ENCODE measurements around the gene WDTC1.
"Not testable (repeated sequence)": the region's sequence is repeated elsewhere in the genome, so short reads cannot be mapped to it uniquely, and the experiment has no call there.

Gene WDTC1

DNA sequence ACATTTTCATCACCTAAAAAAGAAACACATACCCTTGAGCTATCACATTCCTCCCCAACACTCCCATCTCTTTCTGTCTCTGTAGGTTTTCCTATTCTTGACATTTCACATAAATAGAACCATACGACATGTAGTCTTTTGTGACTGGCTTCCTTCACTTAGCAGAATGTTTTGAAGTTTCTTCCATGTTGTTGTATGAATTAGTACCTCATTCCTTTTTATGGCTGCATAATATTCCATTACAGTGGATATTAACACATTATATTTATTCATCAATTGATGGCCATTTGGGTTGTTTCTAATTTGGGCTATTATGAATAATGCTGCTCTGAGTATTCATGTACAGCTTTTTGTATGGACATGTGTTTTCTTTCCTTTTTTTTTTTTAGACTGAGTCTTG is 11.8 kb downstream of the WDTC1 start:
- no peak for DNase-seq (ENCODE audit: low read depth)

DNA sequence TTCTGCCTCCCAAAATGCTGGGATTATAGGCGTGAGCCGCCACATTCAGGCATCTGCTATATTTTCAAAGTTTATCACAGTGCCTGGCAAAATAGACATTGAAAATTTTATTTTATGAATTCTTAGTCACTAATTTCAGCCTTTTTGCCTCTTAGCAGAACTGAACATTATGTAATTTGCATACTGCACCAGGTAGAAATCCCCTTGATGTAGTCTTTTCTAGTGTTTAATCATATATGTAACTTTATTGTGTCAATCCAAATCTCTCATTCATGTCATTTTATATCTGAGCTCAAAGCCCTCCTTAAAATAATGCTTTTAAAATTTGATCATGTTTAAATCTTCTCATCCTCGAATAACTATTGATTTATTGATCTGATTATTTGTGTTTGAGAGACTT is 19.2 kb downstream of the WDTC1 start:
- no peak for DNase-seq (ENCODE audit: low read depth)

DNA sequence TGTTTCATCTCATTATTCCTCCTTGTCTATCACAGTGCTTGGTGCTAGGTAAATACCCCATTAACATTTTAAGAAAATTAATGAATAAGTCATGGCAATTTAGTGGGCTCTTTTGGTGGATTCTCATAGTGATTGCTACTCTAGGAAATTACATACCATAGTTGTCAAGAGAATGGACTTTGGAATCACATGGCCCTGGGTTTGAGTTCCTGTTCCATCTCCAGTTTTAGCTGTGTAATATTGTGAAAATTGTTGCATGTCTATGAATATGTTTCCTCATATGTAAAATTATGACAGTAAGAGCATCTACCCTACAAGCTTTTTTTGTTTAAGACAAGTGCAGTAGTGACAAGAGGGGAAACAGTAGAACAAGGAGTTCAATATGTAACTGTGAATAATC is 20.7 kb downstream of the WDTC1 start:
- DNase-seq (ENCODE audit: low read depth), result no peak

DNA sequence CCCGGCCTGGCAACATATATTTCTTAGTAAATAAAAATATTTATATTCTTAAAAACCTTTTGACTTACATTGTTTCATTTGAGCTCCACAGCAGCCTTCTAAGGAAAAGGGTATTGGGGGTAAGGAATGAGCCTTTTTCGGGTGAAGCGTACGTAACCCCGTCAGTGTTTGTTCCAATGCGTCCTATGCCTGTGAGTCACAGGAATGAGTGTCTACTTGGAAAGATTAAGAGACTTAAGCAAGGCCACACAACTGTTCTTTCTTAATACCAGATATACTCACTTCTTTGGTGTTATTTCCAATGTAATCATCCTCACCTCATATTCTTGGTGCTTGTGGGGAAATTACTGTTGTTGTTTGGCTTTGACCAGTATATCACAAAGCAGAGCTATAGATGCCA is 22.7 kb downstream of the WDTC1 start:
- DNase-seq (ENCODE audit: low read depth), result no peak

DNA sequence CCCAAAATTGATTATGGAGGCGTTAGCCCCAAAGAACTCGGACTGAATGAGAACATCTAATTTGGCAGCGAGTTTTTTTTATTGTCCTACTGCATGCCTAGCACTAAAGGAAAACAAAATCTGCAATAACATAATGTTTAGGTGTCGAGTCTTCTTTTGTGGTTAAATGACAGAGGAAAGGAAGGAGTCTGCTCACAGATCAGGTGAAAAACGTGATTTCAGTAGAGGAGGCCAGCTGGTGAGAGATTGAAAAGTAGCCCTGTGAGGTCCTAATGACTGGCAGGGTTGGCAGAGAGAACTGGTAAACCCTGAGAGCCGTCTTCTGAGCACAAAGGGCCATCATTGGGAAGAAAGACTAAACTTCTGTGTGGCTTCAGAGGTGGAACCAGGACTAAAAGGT is 24.2 kb downstream of the WDTC1 start:
- no peak for DNase-seq (ENCODE audit: low read depth)

DNA sequence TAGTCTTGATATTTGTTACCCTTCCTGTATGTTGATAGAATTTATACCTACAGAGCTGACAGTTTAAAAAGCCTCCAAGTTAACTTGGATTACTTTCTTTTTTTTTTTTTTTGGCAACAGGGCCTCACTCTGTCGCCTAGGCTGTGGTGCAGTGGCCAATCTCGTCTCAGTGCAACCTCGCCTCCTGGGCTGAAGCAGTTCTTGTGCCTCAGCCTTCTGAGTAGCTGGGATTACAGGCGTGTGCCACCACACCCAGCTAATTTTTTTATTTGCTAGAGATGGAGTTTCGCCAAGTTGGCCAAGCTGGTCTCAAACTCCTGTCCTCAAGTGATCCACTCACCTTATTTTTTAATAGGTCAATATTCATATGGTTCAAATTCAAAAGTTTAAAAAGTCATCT is 32.7 kb downstream of the WDTC1 start:
- DNase-seq (ENCODE audit: low read depth), result no peak

DNA sequence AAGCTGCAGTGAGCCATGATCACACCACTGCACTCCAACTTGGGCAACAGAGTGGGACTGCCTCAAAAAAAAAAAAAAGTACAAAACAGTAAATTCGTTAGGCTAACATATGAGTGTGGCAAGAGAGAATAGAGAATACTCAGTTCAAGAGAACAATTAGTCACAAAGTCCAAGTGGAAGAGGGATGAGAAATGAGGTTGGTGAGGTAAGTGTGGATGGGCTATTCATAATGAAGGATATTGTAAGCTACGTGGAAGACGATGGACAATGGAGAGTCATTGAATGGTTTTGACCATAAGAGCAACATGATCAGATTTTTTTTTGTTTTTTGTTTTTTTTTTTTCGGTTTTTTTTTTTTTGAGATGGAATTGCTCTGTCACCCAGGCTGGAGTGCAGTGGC is 34.8 kb downstream of the WDTC1 start:
- no peak for DNase-seq (ENCODE audit: low read depth)

DNA sequence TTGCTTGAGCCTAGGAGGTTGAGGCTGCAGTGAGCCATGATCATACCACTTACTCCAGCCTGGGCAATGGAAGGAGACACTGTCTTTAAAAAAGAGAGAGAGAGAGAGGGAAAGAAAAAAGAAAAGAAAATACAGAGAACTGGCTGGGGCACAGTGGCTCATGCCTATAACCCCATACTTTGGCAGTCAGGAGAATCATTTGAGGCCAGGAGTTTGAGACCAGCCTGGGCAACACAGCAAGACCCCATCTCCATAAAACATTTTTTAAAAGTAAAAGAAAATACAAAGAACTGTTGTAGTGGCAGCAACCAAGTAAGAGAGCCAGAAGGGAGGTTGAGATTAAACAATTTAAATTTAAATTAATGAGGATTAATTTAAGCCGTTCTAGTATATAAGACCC is 39.8 kb downstream of the WDTC1 start:
- no peak for DNase-seq (ENCODE audit: low read depth)

DNA sequence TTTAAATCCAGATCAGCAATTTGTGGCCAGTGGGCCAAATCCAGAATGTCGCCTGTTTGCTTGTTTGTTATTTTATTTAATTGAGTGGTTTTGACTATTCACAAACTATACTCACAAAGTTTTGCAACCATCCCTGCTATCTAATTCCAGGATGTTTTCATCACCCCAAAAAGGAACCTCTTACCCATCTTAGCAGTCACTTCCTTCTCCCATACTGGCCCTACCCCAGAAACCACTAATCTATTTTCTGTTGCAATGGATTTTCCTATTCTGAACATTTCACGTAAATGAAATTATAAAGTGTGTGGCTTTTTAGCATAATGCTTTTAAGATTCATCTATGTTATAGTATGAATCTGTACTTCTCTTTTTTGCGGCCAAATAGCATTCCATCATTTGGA is 41.3 kb downstream of the WDTC1 start:
- DNase-seq (ENCODE audit: low read depth), result no peak

DNA sequence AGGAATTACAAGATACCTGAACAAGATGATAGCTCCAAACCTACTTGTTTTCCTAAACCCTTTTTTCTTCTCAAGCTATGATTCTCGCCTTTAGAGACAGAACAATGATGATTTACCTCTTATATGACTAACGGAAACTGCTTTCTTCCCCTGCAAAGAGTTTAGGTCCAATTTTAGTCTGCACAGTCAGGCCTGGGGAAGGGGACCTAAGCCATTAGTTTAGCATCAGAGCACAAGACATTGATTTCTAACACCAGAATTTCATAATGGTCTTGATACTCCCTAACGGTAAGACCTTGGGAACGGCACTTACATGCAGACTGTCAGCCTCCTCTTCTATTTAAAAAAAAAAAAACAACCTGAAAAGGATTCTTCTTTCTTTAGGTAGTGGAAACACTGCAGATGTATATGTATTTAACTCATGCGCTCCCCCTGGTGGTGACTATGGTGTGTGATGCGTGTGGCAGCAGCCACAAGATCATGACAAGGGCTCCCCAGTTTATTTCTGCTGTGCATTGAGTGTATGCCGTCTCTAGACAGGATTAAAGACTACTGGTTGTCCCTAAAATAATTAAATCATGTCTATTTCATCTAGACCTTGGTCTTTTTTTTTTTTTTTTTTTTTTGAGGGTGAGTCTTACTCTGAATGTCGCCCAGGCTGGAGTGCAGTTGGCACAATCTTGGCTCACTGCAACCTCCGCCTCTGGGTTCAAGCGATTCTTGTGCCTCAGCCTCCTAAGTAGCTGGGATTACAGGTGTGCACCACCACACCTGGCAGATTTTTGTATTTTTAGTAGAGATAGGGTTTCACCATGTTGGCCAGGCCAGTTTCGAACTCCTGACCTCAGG is 50.2 kb downstream of the WDTC1 start:
- DNase-seq (ENCODE audit: low read depth), result peak; percentile 76

DNA sequence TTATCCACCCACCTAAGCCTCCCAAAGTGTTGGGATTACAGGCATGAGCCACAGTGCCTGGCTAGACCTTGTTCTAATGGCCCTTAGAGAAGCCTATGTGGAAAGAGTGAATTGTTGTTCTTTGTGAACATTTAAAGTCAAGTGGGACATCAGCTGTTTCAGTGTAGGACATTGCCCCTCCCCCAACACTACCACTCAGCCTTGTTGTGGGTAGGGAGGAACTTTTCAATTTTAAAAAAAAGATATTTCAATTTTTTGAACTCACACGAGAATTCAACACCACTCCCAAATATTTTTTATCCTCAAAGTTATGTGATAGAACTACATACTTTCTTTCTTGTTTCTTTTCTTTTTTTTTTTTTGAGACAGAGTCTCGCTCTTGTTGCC is 50.8 kb downstream of the WDTC1 start:
- no peak for DNase-seq (ENCODE audit: low read depth)

DNA sequence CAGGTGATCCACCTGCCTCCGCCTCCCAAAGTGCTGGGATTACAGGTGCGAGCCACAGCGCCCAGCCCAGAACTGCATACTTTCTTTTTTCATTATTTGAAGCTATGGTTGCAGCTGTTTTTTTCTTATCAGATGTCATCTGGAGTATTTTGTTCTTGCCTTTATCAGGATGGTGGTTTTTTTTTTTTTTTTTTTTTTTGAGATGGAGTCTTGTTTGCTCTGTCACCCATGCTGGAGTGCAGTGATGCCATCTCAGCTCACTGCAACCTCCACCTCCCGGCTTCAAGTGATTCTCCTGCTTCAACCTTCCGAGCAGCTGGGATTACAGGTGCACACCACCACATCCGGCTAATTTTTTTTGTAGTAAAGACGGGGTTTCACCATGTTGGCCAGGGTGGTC is 51.4 kb downstream of the WDTC1 start:
- not testable (repeated sequence) for DNase-seq (ENCODE audit: low read depth)

DNA sequence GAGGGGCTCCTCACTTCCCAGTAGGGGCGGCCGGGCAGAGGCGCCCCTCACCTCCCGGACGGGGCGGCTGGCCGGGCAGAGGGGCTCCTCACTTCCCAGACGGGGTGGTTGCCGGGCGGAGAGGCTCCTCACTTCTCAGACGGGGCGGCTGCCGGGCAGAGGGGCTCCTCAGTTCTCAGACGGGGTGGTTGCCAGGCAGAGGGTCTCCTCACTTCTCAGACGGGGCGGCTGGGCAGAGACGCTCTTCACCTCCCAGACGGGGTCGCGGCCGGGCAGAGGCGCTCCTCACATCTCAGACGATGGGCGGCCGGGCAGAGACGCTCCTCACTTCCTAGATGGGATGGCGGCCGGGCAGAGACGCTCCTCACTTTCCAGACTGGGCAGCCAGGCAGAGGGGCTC is 54.7 kb downstream of the WDTC1 start:
- DNase-seq (ENCODE audit: low read depth), result not testable (repeated sequence)

DNA sequence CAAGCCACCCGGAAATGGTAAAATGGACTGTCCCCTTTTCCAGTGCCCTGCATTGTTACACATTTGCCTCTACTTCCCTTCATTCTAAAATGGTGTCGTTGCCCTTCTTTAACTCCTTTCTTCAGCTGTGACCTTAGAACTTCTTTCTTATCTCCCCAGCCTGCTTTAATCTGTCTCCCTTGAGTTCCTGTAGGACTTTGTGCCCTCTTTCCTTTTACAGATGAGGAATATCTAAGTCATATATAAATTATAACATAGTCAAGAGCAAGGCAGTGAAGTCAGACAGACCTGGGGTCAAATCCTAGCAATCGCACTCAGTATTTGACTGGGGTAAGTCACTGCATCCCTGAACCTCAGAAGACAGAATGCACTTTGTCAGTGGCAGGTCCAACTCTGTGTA is 56.1 kb downstream of the WDTC1 start:
- DNase-seq (ENCODE audit: low read depth), result no peak

DNA sequence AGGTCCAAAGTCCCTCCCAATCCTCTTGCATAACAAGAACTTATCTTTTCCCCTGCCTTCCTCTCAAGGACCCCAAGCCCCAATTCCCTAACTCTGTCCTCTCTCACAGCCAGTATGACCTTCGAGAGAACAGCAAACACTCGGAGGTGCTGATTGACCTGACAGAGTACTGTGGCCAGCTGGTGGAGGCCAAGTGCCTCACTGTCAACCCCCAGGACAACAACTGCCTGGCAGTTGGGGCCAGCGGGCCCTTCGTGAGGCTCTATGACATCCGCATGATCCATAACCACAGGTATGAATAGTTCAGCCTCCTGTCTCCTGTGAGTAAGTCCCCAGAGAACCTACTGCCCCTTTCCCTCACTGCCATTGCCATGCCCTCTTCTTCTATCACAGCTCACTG is 57.7 kb downstream of the WDTC1 start:
- no peak for DNase-seq (ENCODE audit: low read depth)

DNA sequence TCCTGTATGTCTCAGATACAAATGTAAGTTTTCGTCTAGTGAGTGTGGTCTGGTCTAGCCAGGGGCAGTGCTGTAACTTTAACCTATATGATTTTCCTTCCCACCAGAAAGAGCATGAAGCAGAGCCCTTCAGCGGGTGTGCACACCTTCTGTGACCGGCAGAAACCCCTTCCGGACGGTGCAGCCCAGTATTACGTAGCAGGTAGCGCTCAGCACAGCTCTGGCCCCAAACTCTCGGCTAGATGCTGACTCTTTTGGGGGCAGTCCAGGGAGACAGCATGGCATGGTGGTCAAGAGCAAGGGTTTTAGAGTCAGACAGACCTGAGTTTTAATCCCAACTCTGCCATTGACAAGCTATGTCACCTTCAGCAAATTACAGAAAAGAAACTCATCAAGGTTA is 59.5 kb downstream of the WDTC1 start:
- no peak for DNase-seq (ENCODE audit: low read depth)

DNA sequence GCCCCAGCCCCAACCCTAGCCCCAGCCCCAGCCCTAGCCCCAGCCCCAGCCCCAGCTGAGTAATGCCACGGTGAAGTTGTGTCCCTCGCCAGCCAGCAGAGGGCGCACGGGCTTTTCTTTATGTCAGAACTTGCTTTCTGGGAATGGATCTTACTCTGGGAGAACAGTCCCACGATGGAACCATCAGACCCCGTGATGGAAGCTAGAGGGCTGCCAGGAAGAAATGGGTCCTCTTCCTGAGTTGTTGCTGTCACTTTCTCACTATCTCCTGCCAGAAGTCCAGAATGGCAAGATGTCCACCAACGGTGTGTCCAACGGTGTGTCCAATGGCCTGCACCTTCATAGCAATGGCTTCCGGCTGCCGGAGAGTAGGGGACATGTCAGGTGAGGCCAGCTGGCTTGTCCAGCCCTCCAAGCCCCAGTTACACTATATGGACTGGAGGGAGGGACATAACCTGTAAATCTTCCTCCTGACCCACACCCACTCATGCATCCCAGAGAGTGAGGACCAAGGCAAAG is 62.4 kb downstream of the WDTC1 start:
- DNase-seq (ENCODE audit: low read depth), result peak; percentile 49

DNA sequence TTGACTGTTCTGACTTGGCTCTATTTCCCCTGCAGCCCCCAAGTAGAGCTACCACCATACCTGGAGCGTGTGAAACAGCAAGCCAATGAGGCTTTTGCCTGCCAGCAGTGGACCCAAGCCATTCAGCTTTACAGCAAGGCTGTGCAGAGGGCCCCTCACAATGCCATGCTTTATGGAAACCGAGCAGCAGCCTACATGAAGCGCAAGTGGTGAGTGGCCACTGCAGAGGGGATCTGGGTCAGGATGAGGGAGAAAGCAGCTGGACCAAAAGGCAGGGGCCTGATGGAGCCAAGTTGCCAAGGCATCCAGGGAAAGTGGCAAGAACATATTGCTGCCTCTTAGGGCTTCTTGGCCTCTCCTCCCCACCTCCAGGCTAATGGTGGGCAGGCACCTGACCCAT is 63.5 kb downstream of the WDTC1 start:
- DNase-seq (ENCODE audit: low read depth), result no peak

DNA sequence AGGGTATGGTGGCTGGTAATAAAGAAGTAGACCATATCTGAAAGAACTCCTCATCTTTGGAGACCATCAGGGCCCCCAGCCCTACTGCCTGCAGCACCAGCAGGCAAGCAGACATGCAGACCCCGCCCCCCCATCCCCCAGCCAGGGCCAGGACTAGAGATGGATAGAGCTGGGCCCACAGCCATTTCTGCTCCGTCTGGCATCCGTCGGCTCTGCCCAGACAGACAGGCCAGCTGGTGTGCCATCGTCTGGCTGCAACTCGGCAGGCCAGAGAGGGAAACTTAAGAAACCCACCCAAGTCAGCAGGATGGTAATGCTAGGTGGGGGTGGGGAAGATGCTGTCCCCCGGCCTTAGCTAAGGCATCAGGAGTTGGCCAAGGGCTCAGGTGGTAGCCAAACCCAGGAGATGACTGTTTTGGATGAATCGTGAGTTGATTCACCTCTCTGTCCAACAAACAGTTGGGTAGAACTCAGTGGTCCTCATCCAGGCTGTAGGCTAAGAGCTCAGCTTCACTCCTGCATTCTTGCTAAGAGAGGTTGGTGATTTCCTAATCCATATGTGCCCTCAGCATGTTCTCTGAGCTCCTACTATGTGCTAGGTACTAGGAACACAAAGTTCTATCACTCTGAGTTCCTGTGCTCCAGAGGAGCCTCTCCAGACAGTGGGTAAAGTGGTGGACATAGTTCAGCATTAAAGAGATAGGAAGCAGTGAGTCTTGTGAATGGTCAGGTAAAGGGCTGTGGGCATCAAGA is 64.4 kb downstream of the WDTC1 start:
- DNase-seq (ENCODE audit: low read depth), result no peak

DNA sequence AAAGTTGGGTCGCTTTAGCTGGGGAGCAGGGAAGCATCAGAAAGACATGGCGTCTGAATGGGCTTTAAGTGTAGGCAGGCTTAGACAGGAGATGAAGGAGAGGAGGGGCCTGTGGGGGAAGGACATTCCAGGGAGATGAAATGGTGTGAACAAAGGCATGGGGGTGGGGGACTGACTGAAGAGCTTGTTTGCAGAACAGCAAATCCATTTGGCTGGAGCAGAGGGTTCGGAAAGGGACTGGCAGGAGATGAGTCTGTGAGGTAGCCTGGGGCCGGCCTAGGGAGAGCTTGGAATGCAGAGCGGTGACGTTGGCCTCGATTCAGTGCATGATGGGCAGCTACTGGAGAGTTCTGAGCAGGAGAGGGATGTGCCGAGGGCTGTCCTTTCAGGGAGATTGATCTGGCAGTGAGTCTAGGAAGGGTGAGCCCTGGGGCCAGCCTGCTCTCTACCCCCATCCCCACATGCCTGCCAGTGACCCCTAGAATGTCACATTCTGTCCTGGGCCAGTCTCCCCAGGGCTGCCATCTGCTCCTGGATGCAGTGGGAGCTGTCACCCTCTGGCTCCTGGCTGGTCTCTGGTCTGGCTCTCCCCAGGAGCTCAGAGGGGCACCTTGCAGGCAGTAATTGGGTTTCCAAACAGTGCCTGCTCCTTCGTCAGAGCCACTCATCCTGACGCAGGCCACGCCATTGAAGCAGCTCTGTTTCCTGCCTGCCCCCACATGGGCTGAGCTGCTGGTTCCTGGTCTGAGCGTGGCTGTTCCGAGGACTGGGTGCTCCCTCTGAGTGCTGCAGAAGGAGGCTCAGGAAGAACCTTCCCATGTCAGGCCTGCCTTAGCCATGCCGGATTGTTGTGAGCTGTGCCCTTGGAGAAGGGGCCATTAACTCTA is 65.2 kb downstream of the WDTC1 start:
- no peak for DNase-seq (ENCODE audit: low read depth)

DNA sequence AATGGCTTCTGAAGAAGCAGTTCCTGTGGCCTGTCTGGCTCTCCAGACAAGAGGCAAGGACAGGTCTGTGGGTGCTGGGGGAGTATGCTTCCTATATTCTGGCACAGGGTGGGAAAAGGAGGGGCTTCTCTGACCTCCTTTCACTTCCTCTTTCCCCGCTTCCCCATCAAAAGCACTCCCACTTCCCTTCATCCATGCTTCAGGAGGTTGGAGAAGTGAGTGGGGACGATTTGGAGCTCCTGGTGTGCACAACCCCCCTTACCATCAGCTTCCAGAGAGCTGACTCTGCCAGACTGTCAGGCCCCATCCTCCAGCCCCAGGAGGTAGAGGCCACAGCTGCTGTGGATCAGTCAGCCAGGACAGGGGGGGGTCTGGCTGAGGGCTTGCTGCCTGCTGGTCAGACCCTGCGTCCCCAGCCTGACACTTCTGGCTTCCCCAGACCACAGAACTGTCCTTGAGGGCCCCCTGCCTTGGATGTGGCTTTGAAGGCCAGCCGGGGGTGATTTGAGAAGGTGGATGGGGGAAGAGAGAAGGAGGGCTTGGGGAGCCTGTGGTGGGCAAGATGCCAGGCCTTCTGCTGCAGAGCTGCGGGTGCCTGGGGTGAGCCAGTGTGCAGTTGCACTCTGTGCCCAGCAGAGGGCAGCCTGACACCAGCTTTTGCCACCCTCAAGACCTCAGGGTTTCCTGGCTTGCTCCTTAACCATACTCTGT is 66.1 kb downstream of the WDTC1 start:
- DNase-seq (ENCODE audit: low read depth), result peak; percentile 55

DNA sequence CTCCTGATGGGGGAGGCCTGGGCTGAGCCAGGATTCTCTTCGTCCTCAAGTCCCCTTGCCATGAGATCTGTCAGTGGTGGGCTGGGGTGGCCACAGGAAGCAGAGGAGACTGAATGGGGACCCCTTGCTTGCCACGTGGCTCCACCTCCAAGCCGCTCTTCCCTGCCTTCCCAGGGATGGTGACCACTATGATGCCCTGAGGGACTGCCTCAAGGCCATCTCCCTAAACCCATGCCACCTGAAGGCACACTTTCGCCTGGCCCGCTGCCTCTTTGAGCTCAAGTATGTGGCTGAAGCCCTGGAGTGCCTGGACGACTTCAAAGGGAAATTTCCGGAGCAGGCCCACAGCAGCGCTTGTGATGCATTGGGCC is 66.6 kb downstream of the WDTC1 start:
- no peak for DNase-seq (ENCODE audit: low read depth)
